Measurements from ENCODE around the gene LHX2. TPM values are rescaled to one million over a fixed set of nuclear protein-coding genes. Genes with fewer than 3 reads are reported as not detected.

Gene LHX2
- total RNA-seq, 1 donor from 2014 or later, result 0.20 TPM

DNA sequence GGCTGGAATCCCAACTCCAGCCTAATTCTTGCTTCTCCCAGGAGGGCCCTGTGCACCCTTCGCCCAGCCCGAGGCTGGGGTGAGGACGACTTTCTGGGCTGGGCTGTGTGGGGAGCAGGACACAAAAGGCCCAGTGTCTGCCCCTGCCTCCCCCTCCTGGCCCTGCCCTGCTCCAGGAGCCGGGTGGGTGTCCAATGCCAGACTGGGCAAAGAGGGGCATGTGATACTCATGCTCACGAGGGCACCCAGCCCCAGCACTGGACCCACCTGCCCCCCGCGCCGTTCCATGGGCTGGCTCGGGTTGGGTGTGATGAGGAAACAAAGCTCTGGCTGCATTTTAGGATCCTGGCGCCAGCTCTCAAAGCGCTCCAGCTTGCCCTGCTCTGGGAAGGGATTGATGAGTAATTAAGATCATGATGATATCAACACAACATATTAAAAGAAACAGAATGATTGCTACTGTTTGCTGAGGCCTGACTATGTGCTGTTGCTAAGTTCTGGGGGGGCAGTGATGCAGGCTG lies 30.7 kb downstream of the LHX2 start:
- H3K27me3 Mint-ChIP-seq (ENCODE audit: low read depth), result peaks cover 38% of the 10 kb centered on the region
- TF ChIP-seq, protein P1, sequence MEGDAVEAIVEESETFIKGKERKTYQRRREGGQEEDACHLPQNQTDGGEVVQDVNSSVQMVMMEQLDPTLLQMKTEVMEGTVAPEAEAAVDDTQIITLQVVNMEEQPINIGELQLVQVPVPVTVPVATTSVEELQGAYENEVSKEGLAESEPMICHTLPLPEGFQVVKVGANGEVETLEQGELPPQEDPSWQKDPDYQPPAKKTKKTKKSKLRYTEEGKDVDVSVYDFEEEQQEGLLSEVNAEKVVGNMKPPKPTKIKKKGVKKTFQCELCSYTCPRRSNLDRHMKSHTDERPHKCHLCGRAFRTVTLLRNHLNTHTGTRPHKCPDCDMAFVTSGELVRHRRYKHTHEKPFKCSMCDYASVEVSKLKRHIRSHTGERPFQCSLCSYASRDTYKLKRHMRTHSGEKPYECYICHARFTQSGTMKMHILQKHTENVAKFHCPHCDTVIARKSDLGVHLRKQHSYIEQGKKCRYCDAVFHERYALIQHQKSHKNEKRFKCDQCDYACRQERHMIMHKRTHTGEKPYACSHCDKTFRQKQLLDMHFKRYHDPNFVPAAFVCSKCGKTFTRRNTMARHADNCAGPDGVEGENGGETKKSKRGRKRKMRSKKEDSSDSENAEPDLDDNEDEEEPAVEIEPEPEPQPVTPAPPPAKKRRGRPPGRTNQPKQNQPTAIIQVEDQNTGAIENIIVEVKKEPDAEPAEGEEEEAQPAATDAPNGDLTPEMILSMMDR (IDR thresholded peaks at IDR 0.05), result no peak
- H3K27ac Mint-ChIP-seq (ENCODE audit: unreplicated experiment), result no peak overlapping the region
- peaks cover 16% of the 10 kb centered on the region for H3K4me1 Mint-ChIP-seq (ENCODE audit: low read depth)
- peaks cover 3% of the 10 kb centered on the region for H3K36me3 Mint-ChIP-seq (ENCODE audit: low read depth)
- no peak for DNase-seq (ENCODE audit: low spot score)
- no peak overlapping the region for H3K4me3 Mint-ChIP-seq (ENCODE audit: unreplicated experiment)
- no peaks in the 10 kb centered on the region for H3K9me3 Mint-ChIP-seq (ENCODE audit: low read depth)

DNA sequence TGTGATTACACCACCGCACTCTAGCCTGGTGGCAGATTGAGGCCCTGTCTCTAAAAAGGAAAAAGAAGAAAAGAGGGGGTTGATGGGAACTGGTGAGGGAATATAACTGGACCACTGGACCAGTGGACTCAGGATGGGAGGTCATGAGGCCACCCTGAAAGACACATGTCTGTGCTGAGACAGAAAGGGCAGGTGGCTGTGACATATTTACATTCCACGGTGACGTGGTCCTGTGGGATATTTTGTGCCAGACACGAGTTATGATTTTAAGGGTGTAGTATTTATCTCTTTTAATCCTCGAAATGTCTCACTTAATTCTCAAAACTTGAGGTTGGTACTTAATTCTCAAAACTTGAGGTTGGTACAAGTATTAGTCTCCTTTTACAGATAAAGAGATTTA lies 32.9 kb downstream of the LHX2 start:
- H3K4me3 Mint-ChIP-seq (ENCODE audit: unreplicated experiment), result no peak overlapping the region
- H3K27ac Mint-ChIP-seq (ENCODE audit: unreplicated experiment), result no peak overlapping the region

DNA sequence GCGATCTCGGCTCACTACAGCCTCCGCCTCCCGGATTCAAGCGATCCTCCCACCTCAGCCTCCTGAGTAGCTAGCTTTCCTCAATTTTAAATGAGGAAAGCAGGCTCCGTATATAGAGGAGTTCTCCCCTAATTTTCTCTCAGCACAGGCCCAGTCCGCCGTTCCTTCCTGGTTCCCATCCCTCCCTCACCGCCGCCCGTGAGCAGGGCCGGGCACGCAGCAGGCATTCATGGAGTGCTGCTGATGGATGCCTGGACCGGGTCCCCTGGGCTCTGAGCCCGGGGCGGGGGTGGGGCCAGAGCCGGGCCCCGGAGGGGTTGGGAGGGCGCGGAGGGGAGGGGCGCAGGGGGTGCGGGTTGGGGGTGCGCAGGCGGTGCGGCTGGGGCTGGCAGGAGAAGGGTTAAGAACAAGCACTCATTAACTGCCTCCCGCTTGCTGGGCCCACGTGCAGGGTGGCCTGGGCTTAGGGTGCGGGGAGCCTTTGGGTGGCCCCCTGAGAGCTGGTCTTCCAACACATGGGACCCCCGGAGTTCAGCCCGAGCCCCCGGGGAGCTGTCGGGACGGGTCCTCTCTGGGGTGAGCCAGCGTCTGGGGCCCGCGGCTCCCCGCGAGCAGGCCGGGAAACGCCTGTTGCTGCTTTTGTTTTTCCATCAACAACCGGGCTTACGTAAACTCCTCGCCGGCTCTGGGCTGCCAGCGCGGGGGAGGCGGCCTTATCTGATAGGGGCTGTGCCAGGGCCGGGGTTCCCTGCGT lies 33.7 kb downstream of the LHX2 start:
- H3K4me3 Mint-ChIP-seq (ENCODE audit: unreplicated experiment), result peak overlapping the region; percentile 55
- H3K27ac Mint-ChIP-seq (ENCODE audit: unreplicated experiment), result no peak overlapping the region
- DNase-seq (ENCODE audit: low spot score), result no peak
- no peaks in the 10 kb centered on the region for H3K9me3 Mint-ChIP-seq (ENCODE audit: low read depth)
- no peaks in the 10 kb centered on the region for H3K36me3 Mint-ChIP-seq (ENCODE audit: low read depth)
- TF ChIP-seq, protein P1 (IDR thresholded peaks at IDR 0.05), result no peak
- peaks cover 21% of the 10 kb centered on the region for H3K27me3 Mint-ChIP-seq (ENCODE audit: low read depth)
- H3K4me1 Mint-ChIP-seq (ENCODE audit: low read depth), result peaks cover 13% of the 10 kb centered on the region

More for the DNA sequence above, 32.9 kb downstream of the LHX2 start:
- peaks cover 24% of the 10 kb centered on the region for H3K27me3 Mint-ChIP-seq (ENCODE audit: low read depth)
- DNase-seq (ENCODE audit: low spot score), result no peak
- TF ChIP-seq, protein P1 (IDR thresholded peaks at IDR 0.05), result no peak
- H3K4me1 Mint-ChIP-seq (ENCODE audit: low read depth), result peaks cover 16% of the 10 kb centered on the region
- no peaks in the 10 kb centered on the region for H3K36me3 Mint-ChIP-seq (ENCODE audit: low read depth)
- H3K9me3 Mint-ChIP-seq (ENCODE audit: low read depth), result no peaks in the 10 kb centered on the region

DNA sequence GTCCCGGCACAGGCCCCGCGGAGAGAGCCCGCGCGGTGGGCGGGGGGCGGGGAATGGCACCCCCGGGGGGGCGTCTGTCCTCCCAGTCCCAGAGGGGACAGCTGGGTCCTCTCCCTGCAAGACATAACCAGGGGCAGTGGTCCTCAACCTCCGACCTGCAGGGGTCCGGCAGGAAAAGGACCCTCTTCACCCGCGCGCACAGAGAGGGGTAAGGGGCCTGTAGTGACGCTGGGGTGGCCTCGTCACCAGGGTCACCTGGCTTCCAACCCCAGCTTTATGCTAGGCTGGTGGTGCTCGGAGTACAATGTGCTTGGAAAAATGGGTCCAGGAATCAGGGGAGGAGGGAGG lies 34.2 kb downstream of the LHX2 start:
- TF ChIP-seq, protein P1 (IDR thresholded peaks at IDR 0.05), result no peak
- Mint-ChIP-seq H3K9me3 (ENCODE audit: low read depth) (no peaks in the 10 kb centered on the region), H3K4me1 (ENCODE audit: low read depth) (peaks cover 9% of the 10 kb centered on the region), H3K36me3 (ENCODE audit: low read depth) (no peaks in the 10 kb centered on the region), H3K27me3 (ENCODE audit: low read depth) (peaks cover 21% of the 10 kb centered on the region), H3K27ac (ENCODE audit: unreplicated experiment) (no peak overlapping the region), H3K4me3 (ENCODE audit: unreplicated experiment) (no peak overlapping the region)
- no peak for DNase-seq (ENCODE audit: low spot score)

DNA sequence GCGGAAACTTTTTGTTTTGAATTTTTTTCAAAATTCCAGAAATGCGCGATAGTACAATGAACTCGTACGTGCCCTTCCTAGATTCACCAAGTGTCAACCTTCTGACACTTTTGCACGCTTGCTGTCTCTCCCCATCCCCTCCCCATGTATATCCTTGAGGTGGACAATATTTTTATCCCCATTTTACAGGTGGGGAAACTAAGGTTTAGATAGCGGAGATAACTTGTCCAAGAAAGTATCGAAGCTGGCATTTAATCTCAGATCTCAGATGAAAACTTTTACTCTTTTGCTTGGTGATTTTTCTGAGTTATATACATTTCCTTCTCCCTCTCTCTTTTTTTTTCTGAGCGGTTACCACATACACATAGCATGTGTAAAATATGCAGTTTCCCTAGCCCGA lies 34.6 kb downstream of the LHX2 start:
- no peak overlapping the region for H3K4me3 Mint-ChIP-seq (ENCODE audit: unreplicated experiment)
- H3K9me3 Mint-ChIP-seq (ENCODE audit: low read depth), result no peaks in the 10 kb centered on the region
- TF ChIP-seq, protein P1 (IDR thresholded peaks at IDR 0.05), result no peak
- DNase-seq (ENCODE audit: low spot score), result no peak
- peaks cover 8% of the 10 kb centered on the region for H3K4me1 Mint-ChIP-seq (ENCODE audit: low read depth)
- H3K27me3 Mint-ChIP-seq (ENCODE audit: low read depth), result peaks cover 21% of the 10 kb centered on the region
- H3K36me3 Mint-ChIP-seq (ENCODE audit: low read depth), result no peaks in the 10 kb centered on the region
- no peak overlapping the region for H3K27ac Mint-ChIP-seq (ENCODE audit: unreplicated experiment)
